Stimulated activated CD4-positive, alpha-beta T cell treated with anti-CD3 and anti-CD28 coated beads, Interleukin-1b, Interleukin-23, amount 100 ng/mL, for 1 hour (primary cell): ENCODE measurements around the gene GNMT.
"Not testable (repeated sequence)": the region's sequence is repeated elsewhere in the genome, so short reads cannot be mapped to it uniquely, and the experiment has no call there.

Experiments used
- DNase-seq, 2 donors: peaks; one replicate each; pipeline ENCODE4 v3.0.0-alpha.2; 2020; ENCODE audit warnings: low read depth in 2 of 2

GNMT gene

GRCh38 chr6:42941356-42941755 lies 19.2 kb upstream of the GNMT start:
- not testable (repeated sequence) for DNase-seq

- DNase-seq = no peak
These were observed 18.1 kb upstream of the GNMT start for GRCh38 chr6:42942444-42942843.

GRCh38 chr6:42947950-42948349 lies 12.6 kb upstream of the GNMT start:
- DNase-seq = no peak

GRCh38 chr6:42952389-42952788 lies 8.2 kb upstream of the GNMT start:
- DNase-seq = no peak

GRCh38 chr6:42954405-42954804 lies 6.1 kb upstream of the GNMT start:
- not testable (repeated sequence) for DNase-seq

- no peak for DNase-seq
These were observed 2.4 kb upstream of the GNMT start for GRCh38 chr6:42958125-42958524.

- DNase-seq = no peak
These were observed 674 bp upstream of the GNMT start for GRCh38 chr6:42959917-42960242.

- no peak for DNase-seq
These were observed 491 bp downstream of the GNMT start for GRCh38 chr6:42961020-42961470.

- DNase-seq = no peak
These were observed 1.5 kb downstream of the GNMT start for GRCh38 chr6:42962096-42962495.

GRCh38 chr6:42962502-42963178 lies 2.1 kb downstream of the GNMT start:
- no peak for DNase-seq

- no peak for DNase-seq
These were observed 2.8 kb downstream of the GNMT start for GRCh38 chr6:42963179-42963854.

- no peak for DNase-seq
These were observed 3.5 kb downstream of the GNMT start for GRCh38 chr6:42963855-42964605.

GRCh38 chr6:42966571-42966970 lies 6.0 kb downstream of the GNMT start:
- DNase-seq = no peak

GRCh38 chr6:42967228-42967627 lies 6.7 kb downstream of the GNMT start:
- no peak for DNase-seq

- no peak for DNase-seq
These were observed 7.7 kb downstream of the GNMT start for GRCh38 chr6:42968126-42968701.

GRCh38 chr6:42968783-42969182 lies 8.2 kb downstream of the GNMT start:
- no peak for DNase-seq

GRCh38 chr6:42969431-42969830 lies 8.9 kb downstream of the GNMT start:
- no peak for DNase-seq

GRCh38 chr6:42969934-42970333 lies 9.4 kb downstream of the GNMT start:
- DNase-seq = no peak

GRCh38 chr6:42970871-42971612 lies 10.5 kb downstream of the GNMT start:
- no peak for DNase-seq

GRCh38 chr6:42971746-42972327 lies 11.3 kb downstream of the GNMT start:
- no peak for DNase-seq

- DNase-seq = no peak
These were observed 13.4 kb downstream of the GNMT start for GRCh38 chr6:42973926-42974325.
